Vagina (tissue), 2 donors: ENCODE results near the gene PHKA2.

Experiments
- CTCF ChIP-seq, 3 experiments: fragments of 450-650 bp in 2 of 3; fragments of 200-600 bp in 1 of 3; sonication (generic) in 1 of 3; IDR thresholded peaks; one replicate each; pipeline ENCODE4 v1.5.1; 2017 to 2019; ENCODE audit warnings: antibody characterized with exemption in 3 of 3, mild to moderate bottlenecking in 2 of 3, moderate library complexity in 2 of 3
- POLR2A ChIP-seq, 2 donors: fragments of 450-650 bp; IDR thresholded peaks; one replicate each; pipeline ENCODE4 v1.6.1; 2017; ENCODE audit warnings: antibody characterized with exemption in 2 of 2, mild to moderate bottlenecking in 2 of 2, moderate library complexity in 2 of 2

- TF ChIP-seq POLR2A (IDR thresholded peaks at IDR 0.05), result no peak
- no peak for TF ChIP-seq CTCF (IDR thresholded peaks at IDR 0.05)
Measured at GRCh38 chrX:18941896-18942295, 42.0 kb downstream of the PHKA2 start.
